Keratinocyte (primary cell): Measurements from ENCODE around the gene ALCAM. TPM values are rescaled to one million over a fixed set of nuclear protein-coding genes. Genes with fewer than 3 reads are reported as not detected.

Experiments
- DNase-seq: peaks from one replicate; pipeline ENCODE4 v3.0.0-alpha.2; 2011; ENCODE audit warnings: low read depth, missing footprints, low spot score
- FAIRE-seq: peaks from 2 replicates; lab custom pipeline; 2011; peaks lifted over from hg19 to GRCh38; lab: Jason Lieb, UNC
- H2AFZ ChIP-seq: 2 replicates; pipeline ENCODE4 v1.6.0; 2012; ENCODE audit warnings: low read length, control low read depth, inconsistent platforms; ENCODE audit not compliant: control insufficient read depth
- H3K27ac ChIP-seq: 2 replicates; pipeline ENCODE4 v1.5.1; 2011; ENCODE audit warnings: low read length; ENCODE audit not compliant: control insufficient read depth, insufficient read depth
- H3K27me3 ChIP-seq: 3 replicates; pipeline ENCODE4 v1.6.0; 2011; ENCODE audit warnings: low read length; ENCODE audit not compliant: control insufficient read depth, insufficient read depth; ENCODE audit errors: extremely low read depth
- H3K36me3 ChIP-seq, 2 experiments: 2 replicates in 1 of 2; 3 replicates in 1 of 2; pipeline ENCODE4 v1.5.1; 2011; ENCODE audit warnings: low read length in 2 of 2, mild to moderate bottlenecking in 1 of 2; ENCODE audit not compliant: control insufficient read depth in 2 of 2, insufficient read depth in 2 of 2; ENCODE audit errors: extremely low read depth in 1 of 2
- H3K4me1 ChIP-seq: 3 replicates; pipeline ENCODE4 v1.5.1; 2011; ENCODE audit warnings: low read length; ENCODE audit not compliant: control insufficient read depth, insufficient read depth; ENCODE audit errors: extremely low read depth
- H3K4me2 ChIP-seq: 3 replicates; pipeline ENCODE4 v1.6.0; 2011; ENCODE audit warnings: low read depth, low read length; ENCODE audit not compliant: control insufficient read depth, insufficient read depth; ENCODE audit errors: extremely low read depth
- H3K4me3 ChIP-seq, 3 experiments: fragments of 200-600 bp in 1 of 3; sonication (generic) in 1 of 3; 2 replicates in 2 of 3; 3 replicates in 1 of 3; pipeline ENCODE4 v1.5.1; 2011 to 2016; ENCODE audit warnings: low read length in 3 of 3, mild to moderate bottlenecking in 3 of 3, control low read depth in 2 of 3, inconsistent platforms in 1 of 3, low read depth in 1 of 3, mixed read lengths in 1 of 3, mixed run types in 1 of 3, moderate library complexity in 1 of 3; ENCODE audit not compliant: control insufficient read depth in 2 of 3, insufficient read depth in 2 of 3; ENCODE audit errors: extremely low read depth in 1 of 3
- H3K79me2 ChIP-seq: 2 replicates; pipeline ENCODE4 v1.6.0; 2012; ENCODE audit warnings: low read length; ENCODE audit not compliant: control insufficient read depth, insufficient read depth
- H3K9ac ChIP-seq: 3 replicates; pipeline ENCODE4 v1.6.0; 2011; ENCODE audit warnings: low read length; ENCODE audit not compliant: control insufficient read depth, insufficient read depth; ENCODE audit errors: extremely low read depth
- H3K9me1 ChIP-seq: 3 replicates; pipeline ENCODE4 v1.6.0; 2011; ENCODE audit warnings: low read length; ENCODE audit not compliant: control insufficient read depth, insufficient read depth; ENCODE audit errors: extremely low read depth
- H3K9me3 ChIP-seq: 2 replicates; pipeline ENCODE4 v1.5.1; 2012; ENCODE audit warnings: low read depth, low read length; ENCODE audit not compliant: control insufficient read depth
- H4K20me1 ChIP-seq: 3 replicates; pipeline ENCODE4 v1.6.0; 2011; ENCODE audit warnings: low read length; ENCODE audit not compliant: control insufficient read depth, insufficient read depth; ENCODE audit errors: extremely low read depth
- CTCF ChIP-seq, 3 experiments: IDR thresholded peaks in 1 of 3; conservative IDR thresholded peaks in 1 of 3; optimal IDR thresholded peaks in 1 of 3; 2 replicates in 2 of 3; 3 replicates in 1 of 3; pipeline versions ENCODE3 to v1.5.1; 2011; ENCODE audit warnings: low read length in 3 of 3, mild to moderate bottlenecking in 3 of 3, moderate library complexity in 2 of 3, control low read depth in 1 of 3, inconsistent platforms in 1 of 3; ENCODE audit not compliant: insufficient read depth in 2 of 3; ENCODE audit errors: extremely low read depth in 1 of 3
- EZH2 ChIP-seq: IDR thresholded peaks from one replicate; pipeline ENCODE4 v1.6.1; 2012; ENCODE audit warnings: inconsistent platforms, mild to moderate bottlenecking, low read length, moderate library complexity
- dilution Hi-C: fragments of 300-500 bp; cut with MboI; formaldehyde crosslinking; loops from one replicate; pipeline ENCODE4 v1.7.0; 2020; ENCODE audit warnings: low sequenced_read_pairs; ENCODE audit not compliant: extremely low pct_ligation_motif_present
- polyA plus RNA-seq, 5 experiments: library from polyadenylated mRNA; depleted of rRNA in 3 of 5; stranded (reverse) in 3 of 5; stranded (forward) in 1 of 5; unstranded in 1 of 5; fragments of >200 nt; gene quantifications; 1 replicate in 1 of 5; 2 replicates in 3 of 5; 3 replicates in 1 of 5; pipeline versions ENCODE4 v1.2.1 to v1.2.3, GENCODE V29; 2011 to 2012; ENCODE audit warnings: missing spikeins in 2 of 5, low read depth in 1 of 5, low replicate concordance in 1 of 5

ALCAM gene
- polyA plus RNA-seq, 1 donor (not counting 4 experiments of a cell fraction or from before 2014, with no cell fraction given) = 71.3 TPM

DNA sequence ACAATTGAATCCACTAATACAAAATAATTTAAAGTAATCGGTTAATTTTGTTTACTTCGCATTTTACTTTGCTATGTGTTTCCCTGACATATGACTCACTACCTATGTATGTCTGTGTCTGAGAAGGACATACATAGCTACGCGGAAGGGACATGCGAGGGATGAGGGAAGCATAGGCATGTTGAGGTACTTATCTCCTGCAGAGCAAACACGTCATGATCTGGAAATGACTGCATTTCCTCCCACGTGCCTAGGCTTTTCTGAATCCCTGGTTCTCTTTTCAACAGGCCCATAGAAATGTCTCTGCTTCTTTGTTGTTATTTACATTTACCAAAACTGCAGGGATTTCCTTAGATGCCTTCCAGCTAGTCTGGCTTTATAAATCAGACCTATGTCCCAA is 27.5 kb downstream of the ALCAM start:
- Histone ChIP-seq H3K4me2 (no peak overlapping the region), H4K20me1 (no peaks in the 10 kb centered on the region), H3K9me1 (no peaks in the 10 kb centered on the region), H3K79me2 (peaks cover 73% of the 10 kb centered on the region), H3K4me1 (no peaks in the 10 kb centered on the region), H3K27ac (no peak overlapping the region), H3K27me3 (no peaks in the 10 kb centered on the region), H3K9ac (no peak overlapping the region), H2AFZ (no peak overlapping the region), H3K4me3 (no peak overlapping the region), H3K36me3 (no peaks in the 10 kb centered on the region), H3K9me3 (no peaks in the 10 kb centered on the region)
- FAIRE-seq (no peak), DNase-seq (no peak)
- dilution Hi-C loops = no loop called here
- no peak for TF ChIP-seq EZH2
- TF ChIP-seq CTCF (optimal IDR thresholded peaks at IDR 0.05 in 1 of 3, IDR thresholded peaks at IDR 0.05 in 1 of 3, conservative IDR thresholded peaks at IDR 0.05 in 1 of 3; ENCODE audit: extremely low read depth in 1 of 3, insufficient read depth in 2 of 3, low read length in 3 of 3) = no peak

GRCh38 chr3:105397974-105398373 is 31.3 kb downstream of the ALCAM start:
- peaks cover 47% of the 10 kb centered on the region for H3K79me2 ChIP-seq
- H3K36me3 ChIP-seq = no peaks in the 10 kb centered on the region
- FAIRE-seq (peak; percentile 13), DNase-seq (no peak)
- no peak overlapping the region for H2AFZ ChIP-seq
- peak in 1 of 3 experiments; percentile 2 for TF ChIP-seq CTCF (optimal IDR thresholded peaks at IDR 0.05 in 1 of 3, IDR thresholded peaks at IDR 0.05 in 1 of 3, conservative IDR thresholded peaks at IDR 0.05 in 1 of 3; ENCODE audit: extremely low read depth in 1 of 3, insufficient read depth in 2 of 3, low read length in 3 of 3)
- TF ChIP-seq EZH2 = no peak
- H3K9ac ChIP-seq = no peak overlapping the region
- H3K27me3 ChIP-seq = no peaks in the 10 kb centered on the region
- H3K4me3 ChIP-seq = no peak overlapping the region
- peaks cover 28% of the 10 kb centered on the region for H3K4me1 ChIP-seq
- no peak overlapping the region for H3K27ac ChIP-seq
- no peaks in the 10 kb centered on the region for H4K20me1 ChIP-seq
- no peaks in the 10 kb centered on the region for H3K9me1 ChIP-seq
- peaks cover under 1% of the 10 kb centered on the region for H3K9me3 ChIP-seq
- dilution Hi-C loops = no loop called here
- no peak overlapping the region for H3K4me2 ChIP-seq
